ENCODE data around the gene CSAG3. TPM values are rescaled to one million over a fixed set of nuclear protein-coding genes. Genes with fewer than 3 reads are reported as not detected.

CSAG3 gene
- total RNA-seq, 1 experiment from 2014 or later: 44.1 TPM

DNA sequence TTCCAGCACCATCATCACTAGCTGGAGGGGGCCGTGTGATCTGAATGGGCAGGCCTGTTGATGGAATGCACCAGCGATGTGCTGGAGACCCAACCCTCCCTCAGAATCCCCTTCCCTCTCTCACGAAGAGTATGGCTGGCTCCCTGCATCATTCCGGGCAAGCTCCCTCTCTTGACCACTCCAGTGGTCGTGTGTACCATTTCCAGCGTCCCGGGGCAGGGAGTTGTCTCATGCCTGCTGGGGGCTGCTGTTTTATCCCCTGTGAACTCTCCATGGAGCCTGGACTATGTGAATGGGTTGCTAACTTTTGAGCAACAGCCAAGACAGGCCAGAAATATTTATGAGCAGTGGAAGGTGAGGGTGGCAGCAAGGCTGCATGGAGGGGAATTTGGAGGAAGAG lies 33.6 kb upstream of the CSAG3 start:
- ATAC-seq (no peak), DNase-seq (ENCODE audit: low read depth, low spot score) (no peak)
- no peaks in the 10 kb centered on the region for H3K4me1 ChIP-seq (ENCODE audit: control insufficient read depth in 1 of 2, insufficient read depth in 2 of 2, low read length in 2 of 2)
- H3K9ac ChIP-seq (ENCODE audit: low read length): no peak overlapping the region
- ChIA-PET RAD21 (ENCODE audit: low non-redundant PET in 1 of 2, low total read pairs in 2 of 2, uncharacterized antibody in 2 of 2, unreplicated experiment in 2 of 2) (no interaction called here), POLR2A (no interaction called here), CTCF (no interaction called here)
- no peaks in the 10 kb centered on the region for H4K20me1 ChIP-seq (ENCODE audit: insufficient read depth)
- no peaks in the 10 kb centered on the region for H3K9me3 ChIP-seq (ENCODE audit: control insufficient read depth in 1 of 2, insufficient read depth in 1 of 2, low read depth in 1 of 2, low read length in 2 of 2)
- H3K9me2 ChIP-seq (ENCODE audit: insufficient read depth): no peaks in the 10 kb centered on the region
- H3K79me2 ChIP-seq (ENCODE audit: insufficient read depth, low read length): no peaks in the 10 kb centered on the region
- H3K4me2 ChIP-seq (ENCODE audit: low read length): no peak overlapping the region
- H3K27me3 ChIP-seq (ENCODE audit: insufficient read depth, low read length): no peaks in the 10 kb centered on the region
- BruUV-seq (replicated peaks): no TSS peak
- H2AFZ ChIP-seq (ENCODE audit: low read depth, low read length, poor library complexity, severe bottlenecking): no peak overlapping the region
- no peak overlapping the region for H3K27ac ChIP-seq (ENCODE audit: low read depth, low read length)
- H3K4me3 ChIP-seq (replicated peaks in 1 of 2; ENCODE audit: low read depth in 1 of 2, low read length in 2 of 2): no peak overlapping the region
- TF ChIP-seq POLR2AphosphoS5 (IDR thresholded peaks at IDR 0.05; ENCODE audit: low read depth, low read length) (no peak), EGR1 (IDR thresholded peaks at IDR 0.05; ENCODE audit: low read depth) (no peak), SIN3A (IDR thresholded peaks at IDR 0.05; ENCODE audit: low read depth) (no peak), FOSL1 (IDR thresholded peaks at IDR 0.05; ENCODE audit: low read depth) (no peak), EZH2 (IDR thresholded peaks at IDR 0.05) (no peak), ZFX (IDR thresholded peaks at IDR 0.05) (no peak), CBX3 (IDR thresholded peaks at IDR 0.05; ENCODE audit: low read depth) (no peak), ELF1 (IDR thresholded peaks at IDR 0.05; ENCODE audit: borderline replicate concordance, low read depth) (no peak), POLR2A (IDR thresholded peaks at IDR 0.05; ENCODE audit: borderline replicate concordance, extremely low read depth, insufficient read depth, insufficient read length) (no peak), TCF7L2 (IDR thresholded peaks at IDR 0.05; ENCODE audit: borderline replicate concordance, extremely low read depth, insufficient read depth, insufficient read length) (no peak), YY1 (IDR thresholded peaks at IDR 0.05; ENCODE audit: extremely low read depth, insufficient replicate concordance, low read depth, low read length) (no peak), CEBPB (IDR thresholded peaks at IDR 0.05; ENCODE audit: low read depth) (no peak), SP1 (IDR thresholded peaks at IDR 0.05; ENCODE audit: low read depth) (no peak), ZNF274 (IDR thresholded peaks at IDR 0.05; ENCODE audit: low read depth, low read length) (no peak), JUND (IDR thresholded peaks at IDR 0.05) (no peak), SRF (IDR thresholded peaks at IDR 0.05; ENCODE audit: low read depth) (no peak)
- TF ChIP-seq, protein P1, sequence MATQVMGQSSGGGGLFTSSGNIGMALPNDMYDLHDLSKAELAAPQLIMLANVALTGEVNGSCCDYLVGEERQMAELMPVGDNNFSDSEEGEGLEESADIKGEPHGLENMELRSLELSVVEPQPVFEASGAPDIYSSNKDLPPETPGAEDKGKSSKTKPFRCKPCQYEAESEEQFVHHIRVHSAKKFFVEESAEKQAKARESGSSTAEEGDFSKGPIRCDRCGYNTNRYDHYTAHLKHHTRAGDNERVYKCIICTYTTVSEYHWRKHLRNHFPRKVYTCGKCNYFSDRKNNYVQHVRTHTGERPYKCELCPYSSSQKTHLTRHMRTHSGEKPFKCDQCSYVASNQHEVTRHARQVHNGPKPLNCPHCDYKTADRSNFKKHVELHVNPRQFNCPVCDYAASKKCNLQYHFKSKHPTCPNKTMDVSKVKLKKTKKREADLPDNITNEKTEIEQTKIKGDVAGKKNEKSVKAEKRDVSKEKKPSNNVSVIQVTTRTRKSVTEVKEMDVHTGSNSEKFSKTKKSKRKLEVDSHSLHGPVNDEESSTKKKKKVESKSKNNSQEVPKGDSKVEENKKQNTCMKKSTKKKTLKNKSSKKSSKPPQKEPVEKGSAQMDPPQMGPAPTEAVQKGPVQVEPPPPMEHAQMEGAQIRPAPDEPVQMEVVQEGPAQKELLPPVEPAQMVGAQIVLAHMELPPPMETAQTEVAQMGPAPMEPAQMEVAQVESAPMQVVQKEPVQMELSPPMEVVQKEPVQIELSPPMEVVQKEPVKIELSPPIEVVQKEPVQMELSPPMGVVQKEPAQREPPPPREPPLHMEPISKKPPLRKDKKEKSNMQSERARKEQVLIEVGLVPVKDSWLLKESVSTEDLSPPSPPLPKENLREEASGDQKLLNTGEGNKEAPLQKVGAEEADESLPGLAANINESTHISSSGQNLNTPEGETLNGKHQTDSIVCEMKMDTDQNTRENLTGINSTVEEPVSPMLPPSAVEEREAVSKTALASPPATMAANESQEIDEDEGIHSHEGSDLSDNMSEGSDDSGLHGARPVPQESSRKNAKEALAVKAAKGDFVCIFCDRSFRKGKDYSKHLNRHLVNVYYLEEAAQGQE (IDR thresholded peaks at IDR 0.05; ENCODE audit: low read depth): no peak
- TF ChIP-seq, protein P2, sequence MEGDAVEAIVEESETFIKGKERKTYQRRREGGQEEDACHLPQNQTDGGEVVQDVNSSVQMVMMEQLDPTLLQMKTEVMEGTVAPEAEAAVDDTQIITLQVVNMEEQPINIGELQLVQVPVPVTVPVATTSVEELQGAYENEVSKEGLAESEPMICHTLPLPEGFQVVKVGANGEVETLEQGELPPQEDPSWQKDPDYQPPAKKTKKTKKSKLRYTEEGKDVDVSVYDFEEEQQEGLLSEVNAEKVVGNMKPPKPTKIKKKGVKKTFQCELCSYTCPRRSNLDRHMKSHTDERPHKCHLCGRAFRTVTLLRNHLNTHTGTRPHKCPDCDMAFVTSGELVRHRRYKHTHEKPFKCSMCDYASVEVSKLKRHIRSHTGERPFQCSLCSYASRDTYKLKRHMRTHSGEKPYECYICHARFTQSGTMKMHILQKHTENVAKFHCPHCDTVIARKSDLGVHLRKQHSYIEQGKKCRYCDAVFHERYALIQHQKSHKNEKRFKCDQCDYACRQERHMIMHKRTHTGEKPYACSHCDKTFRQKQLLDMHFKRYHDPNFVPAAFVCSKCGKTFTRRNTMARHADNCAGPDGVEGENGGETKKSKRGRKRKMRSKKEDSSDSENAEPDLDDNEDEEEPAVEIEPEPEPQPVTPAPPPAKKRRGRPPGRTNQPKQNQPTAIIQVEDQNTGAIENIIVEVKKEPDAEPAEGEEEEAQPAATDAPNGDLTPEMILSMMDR (IDR thresholded peaks at IDR 0.05 in 2 of 3, conservative IDR thresholded peaks at IDR 0.05 in 1 of 3; ENCODE audit: borderline replicate concordance in 1 of 3, insufficient read depth in 1 of 3, low read depth in 2 of 3, low read length in 2 of 3): no peak
- TF ChIP-seq, protein P3, sequence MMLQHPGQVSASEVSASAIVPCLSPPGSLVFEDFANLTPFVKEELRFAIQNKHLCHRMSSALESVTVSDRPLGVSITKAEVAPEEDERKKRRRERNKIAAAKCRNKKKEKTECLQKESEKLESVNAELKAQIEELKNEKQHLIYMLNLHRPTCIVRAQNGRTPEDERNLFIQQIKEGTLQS (IDR thresholded peaks at IDR 0.05): no peak
- TF ChIP-seq, protein P4, sequence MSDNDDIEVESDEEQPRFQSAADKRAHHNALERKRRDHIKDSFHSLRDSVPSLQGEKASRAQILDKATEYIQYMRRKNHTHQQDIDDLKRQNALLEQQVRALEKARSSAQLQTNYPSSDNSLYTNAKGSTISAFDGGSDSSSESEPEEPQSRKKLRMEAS (IDR thresholded peaks at IDR 0.05): no peak
- intact Hi-C loops (cut with micrococcal nuclease): no loop called here
- no peaks in the 10 kb centered on the region for H3K36me3 ChIP-seq (ENCODE audit: control insufficient read depth in 1 of 2, insufficient read depth in 2 of 2, low read length in 2 of 2)
